ENCODE results near the gene AHCTF1.

- TF ChIP-seq CTCF (IDR thresholded peaks at IDR 0.05) (no peak), E2F4 (CRISPR knock-in tag; IDR thresholded peaks at IDR 0.05; ENCODE audit: borderline replicate concordance, low read depth) (no peak), GTF2I (CRISPR knock-in tag; conservative IDR thresholded peaks at IDR 0.05) (no peak), CREM (CRISPR knock-in tag; IDR thresholded peaks at IDR 0.05) (no peak)
Observed at GRCh38 chr1:246798107-246798506, 133.6 kb downstream of the AHCTF1 start.

Measured in WTC11 (cell line).